ENCODE results near the gene ALOX15B. TPM values are rescaled to one million over a fixed set of nuclear protein-coding genes. Genes with fewer than 3 reads are reported as not detected.

ALOX15B gene
- total and polyA plus RNA-seq, 2 of the 13 experiments (the other 11 are each of a cell fraction or from before 2014, with no cell fraction given) = not detected

DNA sequence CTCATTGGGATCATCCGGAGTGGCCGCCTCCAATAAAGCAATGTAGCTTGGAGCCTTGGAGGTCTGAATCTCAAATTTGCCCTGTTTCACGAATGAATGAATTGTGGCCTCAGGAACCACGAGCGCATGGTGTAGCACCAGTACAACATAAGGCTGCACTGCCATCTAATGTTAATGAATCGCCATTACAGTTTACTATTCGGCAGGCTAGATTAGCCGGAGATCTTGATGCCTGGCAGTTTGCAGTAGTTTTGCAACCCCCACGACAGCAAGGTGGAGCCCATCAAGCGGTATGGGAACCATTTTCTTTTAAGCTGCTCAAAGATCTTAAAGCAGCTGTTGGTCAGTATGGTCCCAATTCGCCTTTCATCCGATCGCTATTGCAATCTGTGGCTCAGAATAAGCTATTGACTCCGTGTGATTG lies 18.8 kb downstream of the ALOX15B start (continued):
- TF ChIP-seq, protein P1, sequence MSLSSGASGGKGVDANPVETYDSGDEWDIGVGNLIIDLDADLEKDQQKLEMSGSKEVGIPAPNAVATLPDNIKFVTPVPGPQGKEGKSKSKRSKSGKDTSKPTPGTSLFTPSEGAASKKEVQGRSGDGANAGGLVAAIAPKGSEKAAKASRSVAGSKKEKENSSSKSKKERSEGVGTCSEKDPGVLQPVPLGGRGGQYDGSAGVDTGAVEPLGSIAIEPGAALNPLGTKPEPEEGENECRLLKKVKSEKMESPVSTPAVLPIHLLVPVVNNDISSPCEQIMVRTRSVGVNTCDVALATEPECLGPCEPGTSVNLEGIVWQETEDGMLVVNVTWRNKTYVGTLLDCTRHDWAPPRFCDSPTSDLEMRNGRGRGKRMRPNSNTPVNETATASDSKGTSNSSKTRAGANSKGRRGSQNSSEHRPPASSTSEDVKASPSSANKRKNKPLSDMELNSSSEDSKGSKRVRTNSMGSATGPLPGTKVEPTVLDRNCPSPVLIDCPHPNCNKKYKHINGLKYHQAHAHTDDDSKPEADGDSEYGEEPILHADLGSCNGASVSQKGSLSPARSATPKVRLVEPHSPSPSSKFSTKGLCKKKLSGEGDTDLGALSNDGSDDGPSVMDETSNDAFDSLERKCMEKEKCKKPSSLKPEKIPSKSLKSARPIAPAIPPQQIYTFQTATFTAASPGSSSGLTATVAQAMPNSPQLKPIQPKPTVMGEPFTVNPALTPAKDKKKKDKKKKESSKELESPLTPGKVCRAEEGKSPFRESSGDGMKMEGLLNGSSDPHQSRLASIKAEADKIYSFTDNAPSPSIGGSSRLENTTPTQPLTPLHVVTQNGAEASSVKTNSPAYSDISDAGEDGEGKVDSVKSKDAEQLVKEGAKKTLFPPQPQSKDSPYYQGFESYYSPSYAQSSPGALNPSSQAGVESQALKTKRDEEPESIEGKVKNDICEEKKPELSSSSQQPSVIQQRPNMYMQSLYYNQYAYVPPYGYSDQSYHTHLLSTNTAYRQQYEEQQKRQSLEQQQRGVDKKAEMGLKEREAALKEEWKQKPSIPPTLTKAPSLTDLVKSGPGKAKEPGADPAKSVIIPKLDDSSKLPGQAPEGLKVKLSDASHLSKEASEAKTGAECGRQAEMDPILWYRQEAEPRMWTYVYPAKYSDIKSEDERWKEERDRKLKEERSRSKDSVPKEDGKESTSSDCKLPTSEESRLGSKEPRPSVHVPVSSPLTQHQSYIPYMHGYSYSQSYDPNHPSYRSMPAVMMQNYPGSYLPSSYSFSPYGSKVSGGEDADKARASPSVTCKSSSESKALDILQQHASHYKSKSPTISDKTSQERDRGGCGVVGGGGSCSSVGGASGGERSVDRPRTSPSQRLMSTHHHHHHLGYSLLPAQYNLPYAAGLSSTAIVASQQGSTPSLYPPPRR (CRISPR knock-in tag; IDR thresholded peaks at IDR 0.05; ENCODE audit: borderline replicate concordance) = no peak
- TF ChIP-seq TMF1 (CRISPR knock-in tag; IDR thresholded peaks at IDR 0.05; ENCODE audit: low read depth) (0 out of 2 replicates have a peak, but pooled peaks have one; percentile 10), SRY (CRISPR knock-in tag; IDR thresholded peaks at IDR 0.05) (no peak; the same call in 1 of the 2 replicates), JUNB (CRISPR knock-in tag; IDR thresholded peaks at IDR 0.05; ENCODE audit: borderline replicate concordance) (no peak), TBX2 (CRISPR knock-in tag; IDR thresholded peaks at IDR 0.05; ENCODE audit: borderline replicate concordance) (no peak), ZNF878 (CRISPR knock-in tag; IDR thresholded peaks at IDR 0.05) (no peak), YY1 (IDR thresholded peaks at IDR 0.05; ENCODE audit: insufficient read depth, insufficient replicate concordance, low read depth, low read length) (no peak), ZNF24 (IDR thresholded peaks at IDR 0.05) (peak; percentile 84), ZSCAN20 (CRISPR knock-in tag; IDR thresholded peaks at IDR 0.05; ENCODE audit: borderline replicate concordance) (no peak), NONO (IDR thresholded peaks at IDR 0.05) (no peak), NONO (CRISPR knock-in tag; conservative IDR thresholded peaks at IDR 0.05) (0 out of 2 replicates have a peak, but pooled peaks have one; percentile 61), NR1H2 (CRISPR knock-in tag; IDR thresholded peaks at IDR 0.05; ENCODE audit: borderline replicate concordance, low read depth) (no peak)
- TF ChIP-seq, protein P2, sequence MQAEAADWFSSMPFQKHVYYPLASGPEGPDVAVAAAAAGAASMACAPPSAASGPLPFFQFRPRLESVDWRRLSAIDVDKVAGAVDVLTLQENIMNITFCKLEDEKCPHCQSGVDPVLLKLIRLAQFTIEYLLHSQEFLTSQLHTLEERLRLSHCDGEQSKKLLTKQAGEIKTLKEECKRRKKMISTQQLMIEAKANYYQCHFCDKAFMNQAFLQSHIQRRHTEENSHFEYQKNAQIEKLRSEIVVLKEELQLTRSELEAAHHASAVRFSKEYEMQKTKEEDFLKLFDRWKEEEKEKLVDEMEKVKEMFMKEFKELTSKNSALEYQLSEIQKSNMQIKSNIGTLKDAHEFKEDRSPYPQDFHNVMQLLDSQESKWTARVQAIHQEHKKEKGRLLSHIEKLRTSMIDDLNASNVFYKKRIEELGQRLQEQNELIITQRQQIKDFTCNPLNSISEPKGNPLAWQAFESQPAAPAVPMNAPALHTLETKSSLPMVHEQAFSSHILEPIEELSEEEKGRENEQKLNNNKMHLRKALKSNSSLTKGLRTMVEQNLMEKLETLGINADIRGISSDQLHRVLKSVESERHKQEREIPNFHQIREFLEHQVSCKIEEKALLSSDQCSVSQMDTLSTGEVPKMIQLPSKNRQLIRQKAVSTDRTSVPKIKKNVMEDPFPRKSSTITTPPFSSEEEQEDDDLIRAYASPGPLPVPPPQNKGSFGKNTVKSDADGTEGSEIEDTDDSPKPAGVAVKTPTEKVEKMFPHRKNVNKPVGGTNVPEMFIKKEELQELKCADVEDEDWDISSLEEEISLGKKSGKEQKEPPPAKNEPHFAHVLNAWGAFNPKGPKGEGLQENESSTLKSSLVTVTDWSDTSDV (CRISPR knock-in tag; IDR thresholded peaks at IDR 0.05) = no peak
- TF ChIP-seq, protein P3, sequence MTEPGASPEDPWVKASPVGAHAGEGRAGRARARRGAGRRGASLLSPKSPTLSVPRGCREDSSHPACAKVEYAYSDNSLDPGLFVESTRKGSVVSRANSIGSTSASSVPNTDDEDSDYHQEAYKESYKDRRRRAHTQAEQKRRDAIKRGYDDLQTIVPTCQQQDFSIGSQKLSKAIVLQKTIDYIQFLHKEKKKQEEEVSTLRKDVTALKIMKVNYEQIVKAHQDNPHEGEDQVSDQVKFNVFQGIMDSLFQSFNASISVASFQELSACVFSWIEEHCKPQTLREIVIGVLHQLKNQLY (CRISPR knock-in tag; IDR thresholded peaks at IDR 0.05) = no peak
- TF ChIP-seq, protein P4, sequence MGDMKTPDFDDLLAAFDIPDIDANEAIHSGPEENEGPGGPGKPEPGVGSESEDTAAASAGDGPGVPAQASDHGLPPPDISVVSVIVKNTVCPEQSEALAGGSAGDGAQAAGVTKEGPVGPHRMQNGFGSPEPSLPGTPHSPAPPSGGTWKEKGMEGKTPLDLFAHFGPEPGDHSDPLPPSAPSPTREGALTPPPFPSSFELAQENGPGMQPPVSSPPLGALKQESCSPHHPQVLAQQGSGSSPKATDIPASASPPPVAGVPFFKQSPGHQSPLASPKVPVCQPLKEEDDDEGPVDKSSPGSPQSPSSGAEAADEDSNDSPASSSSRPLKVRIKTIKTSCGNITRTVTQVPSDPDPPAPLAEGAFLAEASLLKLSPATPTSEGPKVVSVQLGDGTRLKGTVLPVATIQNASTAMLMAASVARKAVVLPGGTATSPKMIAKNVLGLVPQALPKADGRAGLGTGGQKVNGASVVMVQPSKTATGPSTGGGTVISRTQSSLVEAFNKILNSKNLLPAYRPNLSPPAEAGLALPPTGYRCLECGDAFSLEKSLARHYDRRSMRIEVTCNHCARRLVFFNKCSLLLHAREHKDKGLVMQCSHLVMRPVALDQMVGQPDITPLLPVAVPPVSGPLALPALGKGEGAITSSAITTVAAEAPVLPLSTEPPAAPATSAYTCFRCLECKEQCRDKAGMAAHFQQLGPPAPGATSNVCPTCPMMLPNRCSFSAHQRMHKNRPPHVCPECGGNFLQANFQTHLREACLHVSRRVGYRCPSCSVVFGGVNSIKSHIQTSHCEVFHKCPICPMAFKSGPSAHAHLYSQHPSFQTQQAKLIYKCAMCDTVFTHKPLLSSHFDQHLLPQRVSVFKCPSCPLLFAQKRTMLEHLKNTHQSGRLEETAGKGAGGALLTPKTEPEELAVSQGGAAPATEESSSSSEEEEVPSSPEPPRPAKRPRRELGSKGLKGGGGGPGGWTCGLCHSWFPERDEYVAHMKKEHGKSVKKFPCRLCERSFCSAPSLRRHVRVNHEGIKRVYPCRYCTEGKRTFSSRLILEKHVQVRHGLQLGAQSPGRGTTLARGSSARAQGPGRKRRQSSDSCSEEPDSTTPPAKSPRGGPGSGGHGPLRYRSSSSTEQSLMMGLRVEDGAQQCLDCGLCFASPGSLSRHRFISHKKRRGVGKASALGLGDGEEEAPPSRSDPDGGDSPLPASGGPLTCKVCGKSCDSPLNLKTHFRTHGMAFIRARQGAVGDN (CRISPR knock-in tag; IDR thresholded peaks at IDR 0.05) = no peak
- TF ChIP-seq, protein P5, sequence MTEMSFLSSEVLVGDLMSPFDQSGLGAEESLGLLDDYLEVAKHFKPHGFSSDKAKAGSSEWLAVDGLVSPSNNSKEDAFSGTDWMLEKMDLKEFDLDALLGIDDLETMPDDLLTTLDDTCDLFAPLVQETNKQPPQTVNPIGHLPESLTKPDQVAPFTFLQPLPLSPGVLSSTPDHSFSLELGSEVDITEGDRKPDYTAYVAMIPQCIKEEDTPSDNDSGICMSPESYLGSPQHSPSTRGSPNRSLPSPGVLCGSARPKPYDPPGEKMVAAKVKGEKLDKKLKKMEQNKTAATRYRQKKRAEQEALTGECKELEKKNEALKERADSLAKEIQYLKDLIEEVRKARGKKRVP (CRISPR knock-in tag; IDR thresholded peaks at IDR 0.05) = no peak
